ENCODE data around the gene SDSL.

The SDSL gene

GRCh38 chr12:113420996-113421595 lies 1.1 kb upstream of the SDSL start:
- peak; percentile 92 for DNase-seq (ENCODE audit: low spot score)

GRCh38 chr12:113422886-113423669 lies 898 bp downstream of the SDSL start:
- peak; percentile 60 for DNase-seq (ENCODE audit: low spot score)

GRCh38 chr12:113424456-113424855 lies 2.3 kb downstream of the SDSL start:
- DNase-seq (ENCODE audit: low spot score): peak; percentile 41

GRCh38 chr12:113424915-113425823 lies 3.0 kb downstream of the SDSL start:
- DNase-seq (ENCODE audit: low spot score): peak; percentile 73

GRCh38 chr12:113425960-113426453 lies 3.8 kb downstream of the SDSL start:
- no peak for DNase-seq (ENCODE audit: low spot score)

GRCh38 chr12:113427882-113428281 lies 5.7 kb downstream of the SDSL start:
- DNase-seq (ENCODE audit: low spot score): no peak

GRCh38 chr12:113428482-113428881 lies 6.3 kb downstream of the SDSL start:
- no peak for DNase-seq (ENCODE audit: low spot score)

- DNase-seq (ENCODE audit: low spot score): no peak
Observed at GRCh38 chr12:113432986-113433385, 10.8 kb downstream of the SDSL start.

GRCh38 chr12:113435367-113435766 lies 13.2 kb downstream of the SDSL start:
- DNase-seq (ENCODE audit: low spot score): no peak

GRCh38 chr12:113436586-113436985 lies 14.4 kb downstream of the SDSL start:
- DNase-seq (ENCODE audit: low spot score): no peak

- DNase-seq (ENCODE audit: low spot score): no peak
Observed at GRCh38 chr12:113436993-113437728, 15.0 kb downstream of the SDSL start.

GRCh38 chr12:113437729-113438100 lies 15.5 kb downstream of the SDSL start:
- no peak for DNase-seq (ENCODE audit: low spot score)

GRCh38 chr12:113438523-113439300 lies 16.5 kb downstream of the SDSL start:
- DNase-seq (ENCODE audit: low spot score): no peak

- no peak for DNase-seq (ENCODE audit: low spot score)
Observed at GRCh38 chr12:113439301-113439597, 17.1 kb downstream of the SDSL start.

GRCh38 chr12:113439606-113440030 lies 17.4 kb downstream of the SDSL start:
- peak; percentile 24 for DNase-seq (ENCODE audit: low spot score)

- DNase-seq (ENCODE audit: low spot score): no peak
Observed at GRCh38 chr12:113440336-113440735, 18.2 kb downstream of the SDSL start.

- DNase-seq (ENCODE audit: low spot score): no peak
Observed at GRCh38 chr12:113440947-113441782, 19.0 kb downstream of the SDSL start.

GRCh38 chr12:113443030-113443539 lies 20.9 kb downstream of the SDSL start:
- no peak for DNase-seq (ENCODE audit: low spot score)

- DNase-seq (ENCODE audit: low spot score): no peak
Observed at GRCh38 chr12:113445544-113446171, 23.5 kb downstream of the SDSL start.

- no peak for DNase-seq (ENCODE audit: low spot score)
Observed at GRCh38 chr12:113448873-113449272, 26.7 kb downstream of the SDSL start.
